Hepatocyte (in vitro differentiated cells): ENCODE results near the gene CLCN1.

Source experiments
- CTCF ChIP-seq: fragments of 200-600 bp; sonication (generic); IDR thresholded peaks from 2 replicates; pipeline ENCODE4 v1.5.1; 2016; ENCODE audit warnings: antibody characterized with exemption, mild to moderate bottlenecking; ENCODE audit not compliant: poor library complexity
- EZH2 ChIP-seq: fragments of 200-600 bp; sonication (generic); IDR thresholded peaks from 2 replicates; pipeline ENCODE4 v1.6.1; 2016; ENCODE audit warnings: antibody characterized with exemption, mild to moderate bottlenecking, borderline replicate concordance
- EZH2phosphoT487 ChIP-seq: fragments of 200-600 bp; sonication (generic); IDR thresholded peaks from one replicate; pipeline ENCODE4 v1.6.1; 2018; ENCODE audit warnings: antibody characterized with exemption, mild to moderate bottlenecking, low read depth, moderate library complexity; ENCODE audit not compliant: unreplicated experiment, severe bottlenecking

- TF ChIP-seq CTCF (no peak), EZH2phosphoT487 (no peak), EZH2 (no peak)
These were observed 78.2 kb downstream of the CLCN1 start for GRCh38 chr7:143394068-143394467.
